ENCODE measurements around the gene INTS11.

The INTS11 gene

DNA sequence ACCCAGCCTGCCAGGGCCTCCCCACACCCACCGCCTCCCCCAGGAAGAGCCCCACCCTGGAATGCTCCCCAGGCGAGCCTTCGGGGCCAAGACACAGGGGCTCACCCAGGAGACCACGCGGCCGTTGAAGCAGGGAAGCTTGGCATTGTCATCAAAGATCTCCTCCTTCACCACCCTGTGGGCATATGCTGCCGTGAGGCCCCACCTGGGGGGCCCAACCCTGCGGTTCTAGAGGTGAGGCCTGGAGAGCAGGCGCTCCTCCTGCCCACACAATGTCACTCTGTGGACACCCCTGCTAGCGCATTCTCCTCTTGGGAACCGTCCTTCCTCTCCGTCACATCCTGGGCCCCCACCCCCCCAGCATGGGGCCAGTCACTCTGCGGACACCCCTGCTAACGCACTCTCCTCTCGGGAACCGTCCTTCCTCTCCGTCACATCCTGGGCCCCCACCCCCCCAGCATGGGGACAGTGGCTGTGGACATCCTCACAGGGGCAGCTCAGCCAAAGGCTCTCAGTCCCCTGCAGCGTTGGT lies 18.2 kb upstream of the INTS11 start:
- H3K27ac ChIP-seq, result no peak overlapping the region
- no peak for DNase-seq (ENCODE audit: low read depth, low spot score)
- no peaks in the 10 kb centered on the region; the same call in 1 of the 2 replicates for H3K36me3 ChIP-seq (ENCODE audit: insufficient read depth, low read length)
- TF ChIP-seq POLR2AphosphoS5 (IDR thresholded peaks at IDR 0.05; ENCODE audit: borderline replicate concordance, low read depth, low read length) (no peak), EZH2 (IDR thresholded peaks at IDR 0.05) (no peak), FOXP2 (optimal IDR thresholded peaks at IDR 0.05; ENCODE audit: control extremely low read depth, extremely low read length, insufficient read depth) (no peak)
- H3K4me3 ChIP-seq, result no peak overlapping the region
- no peaks in the 10 kb centered on the region for H3K9me3 ChIP-seq (ENCODE audit: low read depth, low read length)
- H3K9ac ChIP-seq (ENCODE audit: insufficient read length), result no peak overlapping the region

- H3K27ac ChIP-seq, result no peak overlapping the region
- TF ChIP-seq POLR2AphosphoS5 (IDR thresholded peaks at IDR 0.05; ENCODE audit: borderline replicate concordance, low read depth, low read length) (no peak), EZH2 (IDR thresholded peaks at IDR 0.05) (no peak)
- DNase-seq (ENCODE audit: low read depth, low spot score), result no peak
- H3K9ac ChIP-seq (ENCODE audit: insufficient read length), result no peak overlapping the region
- H3K36me3 ChIP-seq (ENCODE audit: insufficient read depth, low read length), result peaks cover 3% of the 10 kb centered on the region; the same call in 1 of the 2 replicates
- H3K9me3 ChIP-seq (ENCODE audit: low read depth, low read length), result no peaks in the 10 kb centered on the region
- no peak overlapping the region for H3K4me3 ChIP-seq
These were observed 17.7 kb upstream of the INTS11 start for GRCh38 chr1:1342061-1342562.

GRCh38 chr1:1341549-1342021 lies 17.1 kb upstream of the INTS11 start:
- H3K27ac ChIP-seq, result no peak overlapping the region
- peaks cover 3% of the 10 kb centered on the region; the same call in 1 of the 2 replicates for H3K36me3 ChIP-seq (ENCODE audit: insufficient read depth, low read length)
- no peak overlapping the region for H3K9ac ChIP-seq (ENCODE audit: insufficient read length)
- DNase-seq (ENCODE audit: low read depth, low spot score), result no peak
- no peak overlapping the region for H3K4me3 ChIP-seq
- H3K9me3 ChIP-seq (ENCODE audit: low read depth, low read length), result no peaks in the 10 kb centered on the region
- TF ChIP-seq FOXP2 (optimal IDR thresholded peaks at IDR 0.05; ENCODE audit: control extremely low read depth, extremely low read length, insufficient read depth) (no peak), EZH2 (IDR thresholded peaks at IDR 0.05) (no peak), POLR2AphosphoS5 (IDR thresholded peaks at IDR 0.05; ENCODE audit: borderline replicate concordance, low read depth, low read length) (no peak)

GRCh38 chr1:1340791-1341548 lies 16.5 kb upstream of the INTS11 start:
- TF ChIP-seq POLR2AphosphoS5 (IDR thresholded peaks at IDR 0.05; ENCODE audit: borderline replicate concordance, low read depth, low read length) (peak; percentile 9; the same call in 1 of the 2 replicates), FOXP2 (optimal IDR thresholded peaks at IDR 0.05; ENCODE audit: control extremely low read depth, extremely low read length, insufficient read depth) (no peak)
- H3K36me3 ChIP-seq (ENCODE audit: insufficient read depth, low read length), result peaks cover 3% of the 10 kb centered on the region; the same call in 1 of the 2 replicates

GRCh38 chr1:1340185-1340584 lies 15.7 kb upstream of the INTS11 start:
- no peak for DNase-seq (ENCODE audit: low read depth, low spot score)
- H3K36me3 ChIP-seq (ENCODE audit: insufficient read depth, low read length), result peaks cover 3% of the 10 kb centered on the region; the same call in 1 of the 2 replicates
- H3K27ac ChIP-seq, result no peak overlapping the region
- TF ChIP-seq EZH2 (IDR thresholded peaks at IDR 0.05), result no peak
- no peak for TF ChIP-seq FOXP2 (optimal IDR thresholded peaks at IDR 0.05; ENCODE audit: control extremely low read depth, extremely low read length, insufficient read depth)
- TF ChIP-seq POLR2AphosphoS5 (IDR thresholded peaks at IDR 0.05; ENCODE audit: borderline replicate concordance, low read depth, low read length), result no peak
- H3K9me3 ChIP-seq (ENCODE audit: low read depth, low read length), result no peaks in the 10 kb centered on the region
- no peak overlapping the region for H3K4me3 ChIP-seq
- H3K9ac ChIP-seq (ENCODE audit: insufficient read length), result no peak overlapping the region

More at GRCh38 chr1:1340791-1341548, 16.5 kb upstream of the INTS11 start:
- H3K4me3 ChIP-seq, result no peak overlapping the region
- H3K9me3 ChIP-seq (ENCODE audit: low read depth, low read length), result no peaks in the 10 kb centered on the region
- no peak for DNase-seq (ENCODE audit: low read depth, low spot score)
- no peak overlapping the region for H3K9ac ChIP-seq (ENCODE audit: insufficient read length)
- no peak overlapping the region for H3K27ac ChIP-seq

GRCh38 chr1:1338278-1338677 lies 13.8 kb upstream of the INTS11 start:
- H3K4me3 ChIP-seq, result no peak overlapping the region
- H3K36me3 ChIP-seq (ENCODE audit: insufficient read depth, low read length), result peaks cover 3% of the 10 kb centered on the region; the same call in 1 of the 2 replicates
- no peak overlapping the region for H3K27ac ChIP-seq
- no peaks in the 10 kb centered on the region for H3K9me3 ChIP-seq (ENCODE audit: low read depth, low read length)
- DNase-seq (ENCODE audit: low read depth, low spot score), result no peak
- no peak overlapping the region for H3K9ac ChIP-seq (ENCODE audit: insufficient read length)
- TF ChIP-seq EZH2 (IDR thresholded peaks at IDR 0.05) (no peak), FOXP2 (optimal IDR thresholded peaks at IDR 0.05; ENCODE audit: control extremely low read depth, extremely low read length, insufficient read depth) (no peak), POLR2AphosphoS5 (IDR thresholded peaks at IDR 0.05; ENCODE audit: borderline replicate concordance, low read depth, low read length) (no peak)

DNA sequence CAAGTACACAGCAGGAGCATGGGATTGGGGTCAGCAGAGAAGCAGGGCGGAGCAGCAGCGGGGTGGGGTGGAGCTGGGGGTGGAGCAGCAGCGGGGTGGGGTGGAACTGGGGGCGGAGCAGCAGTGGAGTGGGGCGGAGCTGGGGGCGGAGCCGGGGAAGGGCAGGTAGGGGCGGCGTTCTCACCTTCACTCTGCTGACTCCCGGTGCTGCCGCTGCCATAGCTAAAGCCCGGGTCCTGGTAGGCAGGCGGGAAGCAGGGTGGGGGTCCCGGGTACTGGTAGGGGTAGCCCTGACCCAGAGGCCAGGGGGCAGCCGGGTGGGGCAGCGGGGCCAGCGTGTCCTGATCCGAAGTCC lies 13.3 kb upstream of the INTS11 start:
- Histone ChIP-seq H3K36me3 (ENCODE audit: insufficient read depth, low read length) (peaks cover 3% of the 10 kb centered on the region; the same call in 1 of the 2 replicates), H3K9ac (ENCODE audit: insufficient read length) (no peak overlapping the region), H3K4me3 (no peak overlapping the region), H3K27ac (no peak overlapping the region), H3K9me3 (ENCODE audit: low read depth, low read length) (no peaks in the 10 kb centered on the region)
- no peak for DNase-seq (ENCODE audit: low read depth, low spot score)
- TF ChIP-seq EZH2 (IDR thresholded peaks at IDR 0.05) (no peak), FOXP2 (optimal IDR thresholded peaks at IDR 0.05; ENCODE audit: control extremely low read depth, extremely low read length, insufficient read depth) (no peak)

- Histone ChIP-seq H3K27ac (no peak overlapping the region), H3K36me3 (ENCODE audit: insufficient read depth, low read length) (peaks cover 3% of the 10 kb centered on the region; the same call in 1 of the 2 replicates), H3K4me3 (no peak overlapping the region), H3K9me3 (ENCODE audit: low read depth, low read length) (no peaks in the 10 kb centered on the region), H3K9ac (ENCODE audit: insufficient read length) (no peak overlapping the region)
- TF ChIP-seq FOXP2 (optimal IDR thresholded peaks at IDR 0.05; ENCODE audit: control extremely low read depth, extremely low read length, insufficient read depth) (no peak), EZH2 (IDR thresholded peaks at IDR 0.05) (no peak), POLR2AphosphoS5 (IDR thresholded peaks at IDR 0.05; ENCODE audit: borderline replicate concordance, low read depth, low read length) (no peak)
- DNase-seq (ENCODE audit: low read depth, low spot score), result no peak
These were observed 12.7 kb upstream of the INTS11 start for GRCh38 chr1:1336931-1337792.

Measured in SK-N-MC (cell line).